ENCODE data around the gene UNC13A. TPM values are rescaled to one million over a fixed set of nuclear protein-coding genes. Genes with fewer than 3 reads are reported as not detected.

The UNC13A gene
- polyA plus RNA-seq, 1 of the 3 experiments (the other 2 are of a cell fraction): 0.38 TPM

- no peak for TF ChIP-seq FOXM1 (IDR thresholded peaks at IDR 0.05; ENCODE audit: low read depth)
- TF ChIP-seq ZBTB33 (IDR thresholded peaks at IDR 0.05; ENCODE audit: borderline replicate concordance, low read depth): no peak
- no peak for TF ChIP-seq RAD21 (IDR thresholded peaks at IDR 0.05; ENCODE audit: low read length)
- no peak for TF ChIP-seq EP300 (IDR thresholded peaks at IDR 0.05; ENCODE audit: borderline replicate concordance in 1 of 2, low read depth in 1 of 2, low read length in 1 of 2)
- no peak for TF ChIP-seq MXI1 (IDR thresholded peaks at IDR 0.05; ENCODE audit: low read depth, low read length)
- H3K9ac ChIP-seq: no peak overlapping the region
- CTCF ChIA-PET: interaction anchor here (0.8 to 1.3 kb wide), 3 partner anchors 46 to 52 kb away, joined by 3 read pairs; no protein-coding TSS in a partner anchor
- H3K9me3 ChIP-seq: no peaks in the 10 kb centered on the region
- H3K4me3 ChIP-seq (ENCODE audit: low read depth in 2 of 2, low read length in 1 of 2): no peak overlapping the region
- whole genome bisulfite sequencing (ENCODE audit: low lambda C conversion rate): 50% methylated on average over 4 of the region's 4 CpGs
- no peaks in the 10 kb centered on the region for H3K4me1 ChIP-seq (ENCODE audit: control insufficient read depth in 1 of 2, insufficient read depth in 2 of 2, low read depth in 1 of 2, low read length in 1 of 2)
- no peaks in the 10 kb centered on the region for H3F3A ChIP-seq (replicated peaks; ENCODE audit: insufficient read depth)
- no peaks in the 10 kb centered on the region for H3K36me3 ChIP-seq (replicated peaks in 1 of 2; ENCODE audit: control insufficient read depth in 1 of 2, insufficient read depth in 2 of 2, low read length in 1 of 2)
- no peaks in the 10 kb centered on the region for H3K9me2 ChIP-seq
- POLR2A ChIA-PET: no interaction called here
- no peak overlapping the region for H2AFZ ChIP-seq (ENCODE audit: low read depth)
- no peak overlapping the region for H3K4me2 ChIP-seq
- H4K20me1 ChIP-seq (ENCODE audit: insufficient read depth): no peaks in the 10 kb centered on the region
- DNase-seq: no peak
- no peaks in the 10 kb centered on the region for H3K27me3 ChIP-seq (ENCODE audit: insufficient read depth)
- H3K27ac ChIP-seq (ENCODE audit: low read depth in 2 of 2, low read length in 1 of 2): no peak overlapping the region
- no peaks in the 10 kb centered on the region for H3K79me2 ChIP-seq (ENCODE audit: insufficient read depth)
Measured at GRCh38 chr19:17652627-17653026, 35.5 kb downstream of the UNC13A start.

- no peak overlapping the region for H3K9ac ChIP-seq
- no peaks in the 10 kb centered on the region for H3K4me1 ChIP-seq (ENCODE audit: control insufficient read depth in 1 of 2, insufficient read depth in 2 of 2, low read depth in 1 of 2, low read length in 1 of 2)
- no peaks in the 10 kb centered on the region for H3K9me3 ChIP-seq
- ChIA-PET CTCF (interaction anchor here (1.3 kb wide), 1 partner anchor 135 kb away, joined by 3 read pairs; no protein-coding TSS in a partner anchor), POLR2A (no interaction called here)
- 72% methylated on average over 10 of the region's 12 CpGs for WGBS (ENCODE audit: low lambda C conversion rate)
- H3K4me3 ChIP-seq (ENCODE audit: low read depth in 2 of 2, low read length in 1 of 2): no peak overlapping the region
- H3K27me3 ChIP-seq (ENCODE audit: insufficient read depth): no peaks in the 10 kb centered on the region
- no peaks in the 10 kb centered on the region for H3K36me3 ChIP-seq (replicated peaks in 1 of 2; ENCODE audit: control insufficient read depth in 1 of 2, insufficient read depth in 2 of 2, low read length in 1 of 2)
- TF ChIP-seq NFIC (IDR thresholded peaks at IDR 0.05; ENCODE audit: borderline replicate concordance) (no peak), EZH2phosphoT487 (IDR thresholded peaks at IDR 0.05; ENCODE audit: borderline replicate concordance, low read depth) (no peak), RAD21 (IDR thresholded peaks at IDR 0.05; ENCODE audit: low read length) (no peak), POLR2AphosphoS5 (IDR thresholded peaks at IDR 0.05; ENCODE audit: low read depth, low read length) (no peak), TEAD4 (IDR thresholded peaks at IDR 0.05; ENCODE audit: borderline replicate concordance, insufficient read depth) (no peak), NRF1 (IDR thresholded peaks at IDR 0.05; ENCODE audit: low read depth, low read length) (no peak), SMC3 (IDR thresholded peaks at IDR 0.05; ENCODE audit: low read depth, low read length) (no peak), REST (IDR thresholded peaks at IDR 0.05; ENCODE audit: low read depth, low read length) (no peak), CTCF (IDR thresholded peaks at IDR 0.05) (no peak), USF1 (IDR thresholded peaks at IDR 0.05; ENCODE audit: borderline replicate concordance, low read depth) (no peak), GATA2 (CRISPR knock-in tag; IDR thresholded peaks at IDR 0.05) (no peak), RXRA (IDR thresholded peaks at IDR 0.05; ENCODE audit: borderline replicate concordance, low read depth) (no peak), RCOR1 (IDR thresholded peaks at IDR 0.05; ENCODE audit: low read length) (no peak)
- no peaks in the 10 kb centered on the region for H3K79me2 ChIP-seq (ENCODE audit: insufficient read depth)
- no peaks in the 10 kb centered on the region for H3K9me2 ChIP-seq
- no peak overlapping the region for H3K27ac ChIP-seq (ENCODE audit: low read depth in 2 of 2, low read length in 1 of 2)
- no peaks in the 10 kb centered on the region for H4K20me1 ChIP-seq (ENCODE audit: insufficient read depth)
- no peaks in the 10 kb centered on the region for H3F3A ChIP-seq (replicated peaks; ENCODE audit: insufficient read depth)
- no peak overlapping the region for H3K4me2 ChIP-seq
- H2AFZ ChIP-seq (ENCODE audit: low read depth): no peak overlapping the region
- DNase-seq: no peak
Measured at GRCh38 chr19:17648786-17649185, 39.4 kb downstream of the UNC13A start.
